DND-41 (cell line): ENCODE measurements around the gene OPHN1.

Source experiments
- EZH2 ChIP-seq: IDR thresholded peaks from 3 replicates; pipeline ENCODE4 v1.6.1; 2012; ENCODE audit warnings: borderline replicate concordance, low read depth, mild to moderate bottlenecking, moderate library complexity, low read length, inconsistent platforms; ENCODE audit not compliant: severe bottlenecking
- TF ChIP-seq, protein P1 (sequence below): IDR thresholded peaks from 2 replicates; pipeline ENCODE4 v1.5.1; 2012; ENCODE audit warnings: borderline replicate concordance, low read length, moderate library complexity, mild to moderate bottlenecking; ENCODE audit not compliant: poor library complexity, severe bottlenecking; ENCODE audit errors: extremely low read depth

DNA sequence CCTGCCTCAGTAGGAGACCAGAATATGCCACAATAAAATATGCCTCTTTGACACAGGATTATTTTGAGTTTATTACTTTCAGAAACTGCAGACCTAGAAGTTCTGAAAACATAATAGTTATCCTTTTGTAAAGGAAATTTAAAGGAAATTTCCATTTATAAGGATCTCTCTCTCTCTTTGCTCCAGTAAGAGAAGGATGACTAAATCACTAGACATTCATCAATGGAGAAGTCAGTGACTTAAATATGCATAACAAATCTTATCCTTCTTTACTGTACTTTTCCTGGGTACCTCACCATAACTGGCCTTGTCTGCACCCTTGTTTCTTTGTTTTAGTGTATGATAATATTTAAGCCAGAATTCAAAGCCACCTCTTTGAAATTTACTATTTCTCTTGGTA is 28.3 kb upstream of the OPHN1 start:
- no peak for TF ChIP-seq EZH2
- TF ChIP-seq, protein P1, sequence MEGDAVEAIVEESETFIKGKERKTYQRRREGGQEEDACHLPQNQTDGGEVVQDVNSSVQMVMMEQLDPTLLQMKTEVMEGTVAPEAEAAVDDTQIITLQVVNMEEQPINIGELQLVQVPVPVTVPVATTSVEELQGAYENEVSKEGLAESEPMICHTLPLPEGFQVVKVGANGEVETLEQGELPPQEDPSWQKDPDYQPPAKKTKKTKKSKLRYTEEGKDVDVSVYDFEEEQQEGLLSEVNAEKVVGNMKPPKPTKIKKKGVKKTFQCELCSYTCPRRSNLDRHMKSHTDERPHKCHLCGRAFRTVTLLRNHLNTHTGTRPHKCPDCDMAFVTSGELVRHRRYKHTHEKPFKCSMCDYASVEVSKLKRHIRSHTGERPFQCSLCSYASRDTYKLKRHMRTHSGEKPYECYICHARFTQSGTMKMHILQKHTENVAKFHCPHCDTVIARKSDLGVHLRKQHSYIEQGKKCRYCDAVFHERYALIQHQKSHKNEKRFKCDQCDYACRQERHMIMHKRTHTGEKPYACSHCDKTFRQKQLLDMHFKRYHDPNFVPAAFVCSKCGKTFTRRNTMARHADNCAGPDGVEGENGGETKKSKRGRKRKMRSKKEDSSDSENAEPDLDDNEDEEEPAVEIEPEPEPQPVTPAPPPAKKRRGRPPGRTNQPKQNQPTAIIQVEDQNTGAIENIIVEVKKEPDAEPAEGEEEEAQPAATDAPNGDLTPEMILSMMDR = no peak
